OCI-LY1 (cell line): ENCODE data around the gene REG4.

Experiments
- H2AFZ ChIP-seq: fragments of 200-600 bp; sonication (generic), shearing (Covaris generic); 2 replicates; pipeline ENCODE4 v1.6.0; 2014; ENCODE audit warnings: antibody characterized with exemption, mild to moderate bottlenecking, low read length
- H3F3A ChIP-seq: fragments of 200-600 bp; sonication (generic), shearing (Covaris generic); 2 replicates; pipeline ENCODE4 v1.6.0; 2014; ENCODE audit warnings: mild to moderate bottlenecking, antibody characterized with exemption, low read length, moderate library complexity; ENCODE audit not compliant: insufficient read depth
- H3K27ac ChIP-seq: fragments of 200-600 bp; sonication (generic); 2 replicates; pipeline ENCODE4 v1.5.1; 2014; ENCODE audit warnings: low read length, mixed run types, mild to moderate bottlenecking, low read depth; ENCODE audit not compliant: poor library complexity, severe bottlenecking
- H3K27me3 ChIP-seq: fragments of 200-600 bp; sonication (generic); 2 replicates; pipeline ENCODE4 v1.6.0; 2014; ENCODE audit warnings: antibody characterized with exemption, mild to moderate bottlenecking, low read length, moderate library complexity; ENCODE audit not compliant: insufficient read depth
- H3K36me3 ChIP-seq: fragments of 200-600 bp; sonication (generic); 2 replicates; pipeline ENCODE4 v1.6.1; 2014; ENCODE audit warnings: mild to moderate bottlenecking, antibody characterized with exemption, low read length, moderate library complexity, mixed read lengths; ENCODE audit not compliant: insufficient read depth
- H3K4me1 ChIP-seq: fragments of 200-600 bp; sonication (generic); 2 replicates; pipeline ENCODE4 v1.5.1; 2014; ENCODE audit warnings: mild to moderate bottlenecking, low read length, moderate library complexity; ENCODE audit not compliant: insufficient read depth, severe bottlenecking
- H3K4me2 ChIP-seq: fragments of 200-600 bp; sonication (generic), shearing (Covaris generic); 2 replicates; pipeline ENCODE4 v1.6.1; 2014; ENCODE audit warnings: low read length
- H3K4me3 ChIP-seq: fragments of 200-600 bp; sonication (generic); 2 replicates; pipeline ENCODE4 v1.5.1; 2014; ENCODE audit warnings: low read length, low read depth, mild to moderate bottlenecking, mixed read lengths; ENCODE audit not compliant: poor library complexity, severe bottlenecking
- H3K79me2 ChIP-seq: fragments of 200-600 bp; shearing (Covaris generic); 2 replicates; pipeline ENCODE4 v1.6.1; 2016; ENCODE audit warnings: mixed run types, low read length, mixed read lengths; ENCODE audit not compliant: insufficient read depth
- H3K9ac ChIP-seq: fragments of 200-600 bp; sonication (generic), shearing (Covaris generic); 2 replicates; pipeline ENCODE4 v1.6.1; 2014; ENCODE audit warnings: mild to moderate bottlenecking, low read length, mixed read lengths
- H3K9me2 ChIP-seq: fragments of 200-600 bp; sonication (generic), shearing (Covaris generic); 2 replicates; pipeline ENCODE4 v1.6.1; 2014; ENCODE audit warnings: low read depth, mild to moderate bottlenecking, low read length, mixed read lengths
- H3K9me3 ChIP-seq: fragments of 200-600 bp; shearing (Covaris generic); 2 replicates; pipeline ENCODE4 v1.6.1; 2014; ENCODE audit warnings: low read length, mixed read lengths
- H4K20me1 ChIP-seq: fragments of 200-600 bp; sonication (generic), shearing (Covaris generic); 2 replicates; pipeline ENCODE4 v1.6.0; 2016; ENCODE audit warnings: mild to moderate bottlenecking, low read length; ENCODE audit not compliant: insufficient read depth
- CTCF ChIP-seq: fragments of 200-600 bp; sonication (generic), shearing (Covaris generic); IDR thresholded peaks from 2 replicates; pipeline ENCODE4 v1.5.1; 2017; ENCODE audit warnings: mild to moderate bottlenecking, antibody characterized with exemption, low read length, moderate library complexity, mixed read lengths
- EZH2 ChIP-seq: fragments of 200-600 bp; sonication (generic), shearing (Covaris generic); IDR thresholded peaks from 2 replicates; pipeline ENCODE4 v1.8.0; 2017; ENCODE audit warnings: borderline replicate concordance, mixed run types, mild to moderate bottlenecking, antibody characterized with exemption, low read length, moderate library complexity, mixed read lengths

REG4 gene

GRCh38 chr1:119805247-119805646 is 6.0 kb downstream of the REG4 start:
- Histone ChIP-seq H4K20me1 (no peaks in the 10 kb centered on the region), H3K27me3 (0 out of 2 replicates have a peak, but pooled peaks cover 3% of the 10 kb centered on the region), H3K9me3 (no peaks in the 10 kb centered on the region), H3K27ac (no peak overlapping the region), H3F3A (no peaks in the 10 kb centered on the region), H2AFZ (no peak overlapping the region), H3K9me2 (no peaks in the 10 kb centered on the region), H3K9ac (no peak overlapping the region), H3K79me2 (no peaks in the 10 kb centered on the region), H3K36me3 (no peaks in the 10 kb centered on the region), H3K4me2 (no peak overlapping the region), H3K4me3 (no peak overlapping the region), H3K4me1 (no peaks in the 10 kb centered on the region)
- TF ChIP-seq CTCF: no peak
- TF ChIP-seq EZH2: no peak

DNA sequence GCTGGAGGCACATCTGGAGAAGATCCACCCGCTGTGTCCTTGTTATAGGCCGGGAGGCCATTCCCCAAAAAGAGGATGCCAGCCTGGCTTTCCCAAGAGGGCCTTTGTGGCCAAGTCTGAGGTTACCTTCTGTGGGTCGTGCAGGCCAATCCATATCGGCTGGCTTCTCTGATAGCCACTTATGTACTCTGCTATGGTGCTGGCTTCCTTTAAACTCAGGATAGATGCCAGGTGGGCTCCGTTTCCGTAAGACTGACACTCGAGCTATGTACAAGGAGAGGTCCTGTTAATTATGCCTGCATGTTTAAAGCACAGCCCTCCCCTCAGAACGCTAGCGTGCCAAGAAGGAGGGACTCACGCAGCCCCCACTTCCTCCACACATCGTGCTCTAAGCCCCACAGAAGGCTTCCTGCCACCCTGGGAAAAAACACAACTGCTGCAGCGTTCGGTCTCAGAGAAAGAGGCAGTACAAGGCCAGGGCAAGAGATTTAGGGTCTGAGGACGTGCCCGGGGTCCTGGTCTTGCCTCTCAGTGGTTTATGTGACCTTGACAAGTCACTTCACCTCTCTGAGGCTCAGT is 11.6 kb downstream of the REG4 start:
- Histone ChIP-seq H3K4me3 (no peak overlapping the region), H3K4me2 (no peak overlapping the region), H3K36me3 (no peaks in the 10 kb centered on the region), H3K9me3 (no peaks in the 10 kb centered on the region), H3F3A (no peaks in the 10 kb centered on the region), H3K79me2 (no peaks in the 10 kb centered on the region), H3K9ac (no peak overlapping the region), H3K27me3 (no peaks in the 10 kb centered on the region), H3K27ac (no peak overlapping the region), H3K4me1 (no peaks in the 10 kb centered on the region), H4K20me1 (no peaks in the 10 kb centered on the region), H3K9me2 (no peaks in the 10 kb centered on the region), H2AFZ (no peak overlapping the region)
- TF ChIP-seq EZH2 (no peak), CTCF (no peak)

DNA sequence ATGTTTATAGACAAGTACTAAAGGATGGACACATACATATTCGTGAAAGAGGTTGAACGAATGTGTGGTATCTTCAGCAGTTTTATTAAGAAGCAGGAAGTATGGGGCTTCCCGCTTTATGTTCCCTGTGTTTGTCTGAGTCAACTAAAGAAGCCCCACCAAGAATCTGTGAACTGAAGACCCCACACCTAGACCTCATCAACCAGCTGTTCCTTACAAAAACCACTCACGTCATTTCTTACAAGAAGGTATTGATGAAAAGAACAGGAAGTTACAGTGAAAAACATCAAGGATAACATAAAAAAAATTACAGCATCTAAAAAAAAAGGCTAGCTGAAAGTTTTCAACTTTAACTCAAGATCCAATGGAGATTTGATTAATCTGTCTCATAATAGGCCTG is 12.3 kb downstream of the REG4 start:
- Histone ChIP-seq H3F3A (no peaks in the 10 kb centered on the region), H3K27me3 (no peaks in the 10 kb centered on the region), H3K9me2 (no peaks in the 10 kb centered on the region), H3K4me3 (no peak overlapping the region), H2AFZ (no peak overlapping the region), H3K4me2 (no peak overlapping the region), H3K27ac (no peak overlapping the region), H3K9me3 (no peaks in the 10 kb centered on the region), H3K9ac (no peak overlapping the region), H3K36me3 (no peaks in the 10 kb centered on the region), H4K20me1 (no peaks in the 10 kb centered on the region), H3K79me2 (no peaks in the 10 kb centered on the region), H3K4me1 (no peaks in the 10 kb centered on the region)
- no peak for TF ChIP-seq CTCF
- no peak for TF ChIP-seq EZH2
